Activated CD4-positive, alpha-beta T cell treated with anti-CD3 and anti-CD28 coated beads, Interleukin-2, Interleukin-6, amounts not matched to agents 100 ng/mL and 50 ng/mL, durations not matched to agents 16 hours and 8 hours (primary cell): ENCODE data around the gene TMEM97.
"Not testable (repeated sequence)": the region's sequence is repeated elsewhere in the genome, so short reads cannot be mapped to it uniquely, and the experiment has no call there.

Experiments used
- DNase-seq: peaks from one replicate; pipeline ENCODE4 v3.0.0-alpha.2; 2020

The TMEM97 gene

GRCh38 chr17:28318759-28319597, at the start of gene TMEM97:
Gene TMEM97, plus strand, starts transcription at chr17:28319200. Its CDS starts 40 bp downstream, at chr17:28319240.
- DNase-seq, result peak; percentile 98

- DNase-seq, result no peak
These were observed 48.9 kb upstream of the TMEM97 start for GRCh38 chr17:28270055-28270454.

- no peak for DNase-seq
These were observed 48.1 kb upstream of the TMEM97 start for GRCh38 chr17:28270926-28271325.

DNA sequence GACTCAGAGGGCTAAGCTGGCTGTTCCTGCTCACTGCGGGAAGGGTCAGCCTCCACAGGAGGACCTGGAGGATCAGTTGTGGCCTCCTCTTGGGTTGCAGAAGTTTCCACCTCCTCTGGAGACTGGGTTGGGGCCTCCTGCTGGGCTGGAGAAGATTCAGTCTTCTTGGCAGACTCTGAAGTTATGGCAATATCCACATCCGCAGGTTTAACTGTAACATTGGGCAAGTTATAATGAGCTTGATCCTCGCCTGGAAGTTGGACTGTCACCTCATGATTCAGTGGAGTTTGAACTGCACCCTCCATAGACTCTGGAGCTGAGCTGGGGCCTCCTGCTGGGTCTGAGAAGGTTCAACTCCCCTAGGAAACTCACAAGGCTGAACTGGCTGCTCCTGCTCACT, 47.6 kb upstream of the TMEM97 start:
- no peak for DNase-seq

- DNase-seq, result no peak
These were observed 46.8 kb upstream of the TMEM97 start for GRCh38 chr17:28272166-28272565.

DNA sequence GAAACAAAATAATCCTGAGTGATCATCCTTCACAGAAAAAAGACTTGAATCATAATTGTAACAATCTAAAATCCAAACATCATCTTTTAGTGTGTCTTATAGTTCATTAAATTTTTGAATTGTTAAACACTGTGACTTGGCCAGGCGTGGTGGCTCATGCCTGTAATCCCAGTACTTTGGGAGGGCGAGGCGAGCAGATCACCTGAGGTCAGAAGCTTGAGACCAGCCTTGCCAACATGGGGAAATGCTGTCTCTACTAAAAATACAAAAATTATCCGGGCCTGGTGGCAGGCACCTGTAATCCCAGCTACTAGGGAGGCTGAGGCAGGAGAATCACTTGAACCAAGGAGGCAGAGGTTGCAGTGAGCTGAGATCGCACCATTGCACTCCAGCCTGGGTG, 45.7 kb upstream of the TMEM97 start:
- not testable (repeated sequence) for DNase-seq

- no peak for DNase-seq
These were observed 44.3 kb upstream of the TMEM97 start for GRCh38 chr17:28274591-28275265.

- no peak for DNase-seq
These were observed 43.0 kb upstream of the TMEM97 start for GRCh38 chr17:28276011-28276410.

GRCh38 chr17:28279411-28279810, 39.6 kb upstream of the TMEM97 start:
- DNase-seq, result no peak

DNA sequence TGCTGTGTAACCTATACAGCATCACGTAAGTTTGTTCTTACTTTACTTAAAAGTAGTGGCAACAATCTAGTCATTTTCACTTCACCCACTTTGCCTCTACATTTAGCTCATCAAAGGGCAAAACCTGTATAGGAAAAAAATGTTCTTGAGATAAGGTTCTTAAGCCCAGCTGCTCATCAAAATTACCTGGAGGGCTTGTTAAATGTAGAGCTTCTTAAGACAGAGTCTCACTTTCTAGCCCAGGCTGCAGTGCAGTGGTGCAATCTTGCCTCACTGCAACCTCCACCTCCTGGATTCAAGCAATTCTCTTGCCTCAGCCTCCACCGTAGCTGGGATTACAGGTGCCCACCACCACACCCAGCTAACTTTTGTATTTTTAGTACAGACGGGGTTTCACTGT, 38.2 kb upstream of the TMEM97 start:
- DNase-seq, result no peak

GRCh38 chr17:28282596-28282995, 36.4 kb upstream of the TMEM97 start:
- DNase-seq, result no peak

- no peak for DNase-seq
These were observed 33.0 kb upstream of the TMEM97 start for GRCh38 chr17:28285965-28286364.

DNA sequence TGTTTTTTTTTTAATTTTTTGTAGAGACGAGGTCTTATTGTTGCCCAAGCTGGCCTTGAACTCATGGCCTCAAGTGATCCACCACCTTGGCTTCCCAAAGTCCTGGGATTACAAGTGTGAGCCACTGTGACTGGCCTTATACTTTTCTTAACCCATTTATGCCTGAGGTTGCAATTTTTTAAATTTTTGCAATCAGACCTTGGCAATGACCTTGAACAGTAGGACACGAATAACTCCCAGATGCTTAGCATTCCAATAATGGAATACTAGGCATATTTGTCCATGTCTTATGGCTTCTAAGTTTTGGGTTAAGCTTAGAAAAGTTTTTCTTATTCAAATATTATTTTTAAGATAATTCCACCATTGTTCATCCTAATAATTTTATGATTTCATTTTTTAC, 28.3 kb upstream of the TMEM97 start:
- DNase-seq, result no peak

DNA sequence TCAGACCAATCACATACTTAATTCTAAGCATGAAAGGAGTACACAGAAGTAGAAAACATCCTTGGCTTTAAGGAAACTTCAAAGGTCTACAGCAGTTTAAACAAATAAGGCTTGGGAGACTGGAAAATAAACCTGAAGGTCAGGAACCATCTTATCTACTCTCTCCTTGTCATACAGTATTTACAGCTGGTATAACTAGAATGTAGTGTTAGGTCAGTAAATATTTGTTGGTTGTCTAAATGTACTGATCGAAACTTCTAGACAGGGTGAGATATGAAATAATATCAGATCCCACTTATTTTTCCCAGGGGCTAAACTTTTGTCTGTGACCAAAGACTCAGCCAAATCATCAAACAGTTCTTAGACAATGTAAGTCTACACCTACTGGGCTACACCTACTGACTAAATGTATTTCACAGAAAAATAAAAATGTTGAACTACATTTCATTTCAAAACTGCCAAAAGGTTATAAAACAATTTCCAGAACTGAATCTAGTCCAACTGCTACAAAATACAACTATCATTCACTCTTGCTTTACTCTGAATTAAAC, 27.1 kb upstream of the TMEM97 start:
- DNase-seq, result no peak

- DNase-seq, result not testable (repeated sequence)
These were observed 26.1 kb upstream of the TMEM97 start for GRCh38 chr17:28292878-28293277.

GRCh38 chr17:28293994-28294393, 25.0 kb upstream of the TMEM97 start:
- no peak for DNase-seq

- peak; percentile 28 for DNase-seq
These were observed 23.1 kb upstream of the TMEM97 start for GRCh38 chr17:28295677-28296578.

- no peak for DNase-seq
These were observed 20.6 kb upstream of the TMEM97 start for GRCh38 chr17:28298449-28298848.

DNA sequence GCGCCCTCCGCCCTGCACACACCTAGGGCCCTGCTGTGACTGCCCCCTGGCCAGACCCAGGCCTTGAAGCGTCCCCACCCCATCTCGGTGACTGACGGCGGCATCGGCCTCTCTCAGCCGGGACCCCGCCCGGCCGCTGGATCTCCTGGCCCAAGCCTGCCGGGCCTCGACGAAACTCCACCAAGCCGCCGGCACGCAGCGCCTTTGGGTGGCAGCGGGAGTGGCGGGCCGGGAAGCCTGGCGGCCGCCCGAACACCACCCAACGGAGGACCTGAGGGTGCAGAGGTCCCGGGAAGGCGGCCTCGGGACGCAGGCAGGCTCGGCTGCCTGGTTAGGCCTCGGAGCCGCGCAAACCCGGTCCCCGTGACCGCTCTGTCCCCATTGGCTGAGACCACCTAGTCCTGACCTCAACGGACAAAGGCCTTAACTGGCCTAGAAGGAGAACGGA, 12.0 kb upstream of the TMEM97 start:
- DNase-seq, result no peak

DNA sequence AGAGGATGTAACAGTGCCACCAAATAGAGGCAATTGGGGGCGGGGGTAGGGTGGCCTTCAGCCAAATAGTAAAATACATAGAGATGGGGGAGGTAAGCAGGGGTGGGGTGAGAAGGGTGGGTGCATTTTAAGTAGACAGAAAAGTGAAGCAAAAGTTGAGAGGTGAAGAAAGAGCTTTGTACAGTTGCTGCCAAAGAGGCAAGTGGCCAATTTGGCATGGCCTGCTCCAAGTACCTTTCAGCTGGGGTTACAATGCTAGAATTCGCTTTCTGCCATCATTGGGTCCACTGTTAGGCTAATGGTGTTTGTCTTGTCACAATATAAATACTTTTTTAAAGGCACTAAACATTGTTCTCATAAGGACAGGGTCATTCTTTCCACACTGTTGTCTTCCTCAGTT, 5.2 kb upstream of the TMEM97 start:
- no peak for DNase-seq

DNA sequence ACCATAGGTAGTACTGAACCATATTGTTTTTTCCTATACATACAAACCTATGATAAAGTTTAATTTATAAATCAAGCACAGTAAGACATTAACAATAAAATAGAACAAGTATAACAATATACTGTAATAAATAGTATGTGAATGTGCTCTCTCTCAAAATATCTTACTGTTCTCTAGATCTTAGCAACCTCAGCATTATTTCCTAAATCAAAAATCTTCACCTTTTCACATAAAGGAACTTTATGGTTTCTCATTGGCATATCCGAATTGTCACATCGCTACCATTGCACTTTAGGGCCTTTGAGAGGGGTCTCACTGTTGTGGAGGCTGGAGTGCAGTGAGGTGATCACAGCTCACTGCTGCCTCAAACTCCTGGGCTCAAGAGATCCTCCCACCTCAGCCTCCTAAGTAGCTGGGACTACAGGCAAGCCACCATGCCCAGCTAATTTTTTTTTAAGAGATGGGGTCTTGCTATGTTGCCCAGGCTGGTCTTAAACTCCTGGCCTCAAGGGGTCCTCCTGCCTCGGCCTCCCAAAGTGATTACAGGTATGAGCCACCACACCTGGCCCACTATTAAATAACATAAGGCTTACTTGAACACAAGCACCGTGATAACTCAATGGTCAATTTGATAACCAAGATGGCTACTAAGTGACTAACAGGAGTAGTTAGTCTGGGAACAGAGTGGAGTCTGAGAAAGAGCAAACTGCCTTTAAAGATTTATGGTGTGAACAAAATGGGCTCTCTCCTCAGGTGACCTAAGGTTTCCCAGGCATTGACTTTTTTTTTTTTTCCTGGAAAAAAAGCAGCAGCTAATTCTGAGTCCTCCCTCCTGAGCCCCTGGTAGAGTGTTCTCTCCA, 2.9 kb upstream of the TMEM97 start:
- DNase-seq, result no peak
